Kidney (tissue), 14 donors: Measurements from ENCODE around the gene MFSD2A. TPM values are rescaled to one million over a fixed set of nuclear protein-coding genes. Genes with fewer than 3 reads are reported as not detected.

Experiments
- DNase-seq, 5 donors: peaks; one replicate each; pipeline ENCODE4 v3.0.0-alpha.2; 2013 to 2020
- FAIRE-seq: peaks from 2 replicates; lab custom pipeline; 2012; peaks lifted over from hg19 to GRCh38; lab: Jason Lieb, UNC
- H3K27ac ChIP-seq, 2 donors: one replicate each; pipeline ENCODE4 v1.7.0; 2013; ENCODE audit warnings: low read depth in 2 of 2, low read length in 2 of 2, inconsistent platforms in 1 of 2
- H3K27me3 ChIP-seq: one replicate; pipeline ENCODE4 v1.7.1; 2013; ENCODE audit warnings: low read length, inconsistent platforms; ENCODE audit not compliant: control insufficient read depth, insufficient read depth
- H3K36me3 ChIP-seq, 3 donors: one replicate each; pipeline versions ENCODE4 v1.7.0 to v1.7.1; 2013; ENCODE audit warnings: low read length in 3 of 3, control low read depth in 1 of 3, inconsistent platforms in 1 of 3; ENCODE audit not compliant: insufficient read depth in 3 of 3, control insufficient read depth in 2 of 3
- H3K4me1 ChIP-seq, 3 donors: one replicate each; pipeline versions ENCODE4 v1.7.0 to v1.7.1; 2013; ENCODE audit warnings: low read length in 3 of 3, inconsistent platforms in 1 of 3, low read depth in 1 of 3; ENCODE audit not compliant: control insufficient read depth in 2 of 3, insufficient read depth in 2 of 3
- H3K4me3 ChIP-seq, 3 donors: one replicate each; pipeline versions ENCODE4 v1.7.0 to v1.8.1; 2013; ENCODE audit warnings: low read length in 3 of 3, control low read depth in 1 of 3, inconsistent platforms in 1 of 3
- H3K9ac ChIP-seq, 3 donors: one replicate each; pipeline versions ENCODE4 v1.7.0 to v1.7.1; 2013; ENCODE audit warnings: low read length in 3 of 3, control low read depth in 1 of 3, inconsistent platforms in 1 of 3
- H3K9me3 ChIP-seq, 3 donors: one replicate each; pipeline versions ENCODE4 v1.7.0 to v1.7.1; 2013; ENCODE audit warnings: low read length in 3 of 3, control low read depth in 1 of 3, inconsistent platforms in 1 of 3; ENCODE audit not compliant: control insufficient read depth in 2 of 3, insufficient read depth in 1 of 3
- CTCF ChIP-seq: IDR thresholded peaks from 3 replicates; pipeline ENCODE4 v1.5.1; 2012; ENCODE audit warnings: mild to moderate bottlenecking, moderate library complexity, borderline replicate concordance; ENCODE audit not compliant: insufficient read depth; ENCODE audit errors: extremely low read depth
- intact Hi-C: fragments of 100-400 bp; cut with DNase I; formaldehyde crosslinking; loops from one replicate; pipeline ENCODE4 v1.11.1; 2022
- polyA plus RNA-seq: library from polyadenylated mRNA; stranded (reverse); fragments of 350-450 nt; fragmentation: Illumina TruSeq; extraction: RNeasy Lipid Tissue Mini Kit (QIAGEN cat#74804); gene quantifications from one replicate; pipeline ENCODE4 v1.2.3, GENCODE V29; 2014; ENCODE audit warnings: low read depth, low replicate concordance; ENCODE audit not compliant: insufficient read depth
- total RNA-seq: library from RNA; stranded (reverse); fragmentation: NEBNext Ultra II Directional; extraction: Animal tissue kit (Norgen Biotek cat#: 25700); gene quantifications from one replicate; pipeline ENCODE4 v1.2.1, GENCODE V29; 2021
- donor health status: control.
- donor health status: control.
- donor health status: control.
- donor health status: control.
- donor health status: control.
- donor health status: DM: yes; HTN: yes; CAD: no.
- donor health status: Normal renal cell carcinoma (clear cell type).

Gene MFSD2A
- total and polyA plus RNA-seq, 2 donors from 2014 or later, result 10.0 to 10.5 TPM

GRCh38 chr1:39965044-39965443, 10.1 kb downstream of the MFSD2A start:
- no peaks in the 10 kb centered on the region for H3K36me3 ChIP-seq
- no peaks in the 10 kb centered on the region for H3K4me1 ChIP-seq
- no peaks in the 10 kb centered on the region for H3K27me3 ChIP-seq
- H3K4me3 ChIP-seq, result no peak overlapping the region
- H3K27ac ChIP-seq, result no peak overlapping the region
- FAIRE-seq (no peak), DNase-seq (no peak)
- no peak for TF ChIP-seq CTCF
- H3K9ac ChIP-seq, result no peak overlapping the region
- intact Hi-C loops, result no loop called here
- no peaks in the 10 kb centered on the region for H3K9me3 ChIP-seq

- Histone ChIP-seq H3K27ac (no peak overlapping the region), H3K36me3 (no peaks in the 10 kb centered on the region), H3K4me3 (no peak overlapping the region), H3K9me3 (no peaks in the 10 kb centered on the region), H3K4me1 (no peaks in the 10 kb centered on the region), H3K27me3 (no peaks in the 10 kb centered on the region), H3K9ac (no peak overlapping the region)
- TF ChIP-seq CTCF, result no peak
- intact Hi-C loops, result no loop called here
- no peak for DNase-seq
- no peak for FAIRE-seq
Observed at GRCh38 chr1:39969048-39969447, 14.1 kb downstream of the MFSD2A start.

GRCh38 chr1:39969531-39970270, 14.8 kb downstream of the MFSD2A start:
- no peak overlapping the region for H3K27ac ChIP-seq
- no peak overlapping the region for H3K4me3 ChIP-seq
- intact Hi-C loops, result loop anchor here (5.0 to 10.0 kb wide), 2 partner anchors 45 to 152 kb away; no protein-coding TSS in a partner anchor
- H3K4me1 ChIP-seq, result no peaks in the 10 kb centered on the region
- no peaks in the 10 kb centered on the region for H3K27me3 ChIP-seq
- TF ChIP-seq CTCF, result no peak
- H3K9ac ChIP-seq, result no peak overlapping the region
- no peaks in the 10 kb centered on the region for H3K36me3 ChIP-seq
- no peak for FAIRE-seq
- no peaks in the 10 kb centered on the region for H3K9me3 ChIP-seq
- no peak for DNase-seq

GRCh38 chr1:39970274-39970673, 15.3 kb downstream of the MFSD2A start:
- no peaks in the 10 kb centered on the region for H3K9me3 ChIP-seq
- TF ChIP-seq CTCF, result no peak
- FAIRE-seq (no peak), DNase-seq (no peak)
- H3K9ac ChIP-seq, result no peak overlapping the region
- no peaks in the 10 kb centered on the region for H3K36me3 ChIP-seq
- no peak overlapping the region for H3K4me3 ChIP-seq
- no peak overlapping the region for H3K27ac ChIP-seq
- no peaks in the 10 kb centered on the region for H3K27me3 ChIP-seq
- intact Hi-C loops, result loop anchor here (5.0 to 10.0 kb wide), 2 partner anchors 45 to 153 kb away; no protein-coding TSS in a partner anchor
- no peaks in the 10 kb centered on the region for H3K4me1 ChIP-seq
